Mesenchymal stem cell (in vitro differentiated cells and primary cell): ENCODE results near the gene ALPL.

Experiments used
- DNase-seq: peaks from one replicate; pipeline ENCODE4 v3.0.0-alpha.2; 2013
- H2AFZ ChIP-seq: one replicate; pipeline ENCODE4 v1.6.1; 2013; ENCODE audit warnings: low read depth, mild to moderate bottlenecking, control low read depth, inconsistent platforms, low read length, moderate library complexity
- H2AK5ac ChIP-seq: 2 replicates; pipeline ENCODE4 v1.6.1; 2013; ENCODE audit warnings: low read length, moderate library complexity, mild to moderate bottlenecking, inconsistent platforms; ENCODE audit not compliant: severe bottlenecking
- H2BK120ac ChIP-seq: one replicate; pipeline ENCODE4 v1.6.1; 2013; ENCODE audit warnings: low read depth, mild to moderate bottlenecking, inconsistent platforms, low read length, moderate library complexity
- H2BK12ac ChIP-seq, 2 experiments: one replicate each; pipeline ENCODE4 v1.6.1; 2013; ENCODE audit warnings: inconsistent platforms in 2 of 2, low read length in 2 of 2, mild to moderate bottlenecking in 2 of 2, moderate library complexity in 2 of 2, control low read depth in 1 of 2
- H2BK15ac ChIP-seq: one replicate; pipeline ENCODE4 v1.6.1; 2013; ENCODE audit warnings: mild to moderate bottlenecking, low read depth, inconsistent platforms; ENCODE audit not compliant: poor library complexity, severe bottlenecking
- H2BK5ac ChIP-seq: 2 replicates; pipeline ENCODE4 v1.6.1; 2013; ENCODE audit warnings: low read depth, mild to moderate bottlenecking, low read length, control low read depth, inconsistent platforms; ENCODE audit not compliant: poor library complexity, severe bottlenecking
- H3K14ac ChIP-seq, 2 experiments: one replicate each; pipeline ENCODE4 v1.6.1; 2013; ENCODE audit warnings: inconsistent platforms in 2 of 2, low read length in 2 of 2, control low read depth in 1 of 2, mild to moderate bottlenecking in 1 of 2, moderate library complexity in 1 of 2
- H3K18ac ChIP-seq, 2 experiments: one replicate each; pipeline ENCODE4 v1.6.1; 2013; ENCODE audit warnings: inconsistent platforms in 2 of 2, low read length in 2 of 2, control low read depth in 1 of 2, low read depth in 1 of 2, mild to moderate bottlenecking in 1 of 2
- H3K23ac ChIP-seq, 2 experiments: one replicate each; pipeline ENCODE4 v1.6.1; 2013; ENCODE audit warnings: inconsistent platforms in 2 of 2, low read length in 2 of 2, mild to moderate bottlenecking in 2 of 2, moderate library complexity in 2 of 2, control low read depth in 1 of 2
- H3K27ac ChIP-seq: 2 replicates; pipeline ENCODE4 v1.5.1; 2013; ENCODE audit warnings: mild to moderate bottlenecking, moderate library complexity, low read length, control low read depth, inconsistent platforms; ENCODE audit not compliant: poor library complexity, severe bottlenecking
- H3K27me3 ChIP-seq, 2 experiments: 2 replicates each; pipeline versions ENCODE4 v1.6.1 to v1.7.0; 2013; ENCODE audit warnings: low read length in 2 of 2, mild to moderate bottlenecking in 2 of 2, moderate library complexity in 2 of 2, control low read depth in 1 of 2, inconsistent platforms in 1 of 2; ENCODE audit not compliant: control insufficient read depth in 1 of 2, insufficient read depth in 1 of 2
- H3K36me3 ChIP-seq, 2 experiments: 2 replicates each; pipeline versions ENCODE4 v1.6.1 to v1.7.0; 2013; ENCODE audit warnings: low read length in 2 of 2, control low read depth in 1 of 2, inconsistent platforms in 1 of 2, low read depth in 1 of 2, mild to moderate bottlenecking in 1 of 2; ENCODE audit not compliant: insufficient read depth in 2 of 2, control insufficient read depth in 1 of 2
- H3K4ac ChIP-seq, 2 experiments: one replicate each; pipeline ENCODE4 v1.6.1; 2013; ENCODE audit warnings: inconsistent platforms in 2 of 2, low read length in 2 of 2, mild to moderate bottlenecking in 2 of 2, moderate library complexity in 2 of 2, control low read depth in 1 of 2, low read depth in 1 of 2
- H3K4me1 ChIP-seq: 2 replicates; pipeline ENCODE4 v1.6.1; 2013; ENCODE audit warnings: low read depth, low read length, control low read depth; ENCODE audit not compliant: control insufficient read depth, insufficient read depth
- H3K4me2 ChIP-seq: 2 replicates; pipeline ENCODE4 v1.6.1; 2013; ENCODE audit warnings: low read length, mild to moderate bottlenecking, inconsistent platforms; ENCODE audit not compliant: poor library complexity, severe bottlenecking
- H3K4me3 ChIP-seq, 2 experiments: 2 replicates each; pipeline versions ENCODE4 v1.5.1 to v1.7.0; 2013; ENCODE audit warnings: low read length in 2 of 2, mild to moderate bottlenecking in 2 of 2, control low read depth in 1 of 2, low read depth in 1 of 2; ENCODE audit not compliant: insufficient read depth in 1 of 2
- H3K79me1 ChIP-seq: replicated peaks from 2 replicates; pipeline ENCODE4 v1.6.1; 2013; ENCODE audit warnings: mild to moderate bottlenecking, control low read depth, low read length, inconsistent platforms; ENCODE audit not compliant: poor library complexity, severe bottlenecking
- H3K9ac ChIP-seq: 2 replicates; pipeline ENCODE4 v1.7.0; 2013; ENCODE audit warnings: mild to moderate bottlenecking, low read length, moderate library complexity
- H3K9me3 ChIP-seq: 2 replicates; pipeline ENCODE4 v1.7.0; 2013; ENCODE audit warnings: mild to moderate bottlenecking, low read length; ENCODE audit not compliant: control insufficient read depth
- H4K8ac ChIP-seq: one replicate; pipeline ENCODE4 v1.6.1; 2013; ENCODE audit warnings: inconsistent platforms, mild to moderate bottlenecking, low read length, moderate library complexity
- H4K91ac ChIP-seq: one replicate; pipeline ENCODE4 v1.6.1; 2013; ENCODE audit warnings: mild to moderate bottlenecking, low read length, inconsistent platforms
- WGBS: methylation state at CpG from one replicate; pipeline ENCODE4 v1.1.7; 2013; ENCODE audit warnings: mixed read lengths; 5-methylcytosine and 5-hydroxymethylcytosine counted together

The ALPL gene

GRCh38 chr1:21550097-21550496 lies 40.9 kb downstream of the ALPL start:
- Histone ChIP-seq H2BK12ac (no peak overlapping the region), H2BK5ac (no peak overlapping the region), H3K79me1 (no peaks in the 10 kb centered on the region), H4K91ac (no peak overlapping the region), H2AK5ac (no peak overlapping the region), H2AFZ (no peak overlapping the region), H3K9me3 (no peaks in the 10 kb centered on the region), H3K4me3 (no peak overlapping the region), H2BK15ac (no peak overlapping the region), H3K9ac (no peak overlapping the region), H4K8ac (no peak overlapping the region), H2BK120ac (no peak overlapping the region), H3K14ac (no peak overlapping the region), H3K4me2 (no peak overlapping the region), H3K36me3 (no peaks in the 10 kb centered on the region), H3K27me3 (peaks cover 0 to 11% of the 10 kb centered on the region in 2 experiments), H3K18ac (no peak overlapping the region), H3K4me1 (peaks cover 12% of the 10 kb centered on the region), H3K27ac (no peak overlapping the region), H3K23ac (no peak overlapping the region), H3K4ac (no peak overlapping the region)
- WGBS = 57% methylated on average over 4 of the region's 5 CpGs
- DNase-seq = no peak

DNA sequence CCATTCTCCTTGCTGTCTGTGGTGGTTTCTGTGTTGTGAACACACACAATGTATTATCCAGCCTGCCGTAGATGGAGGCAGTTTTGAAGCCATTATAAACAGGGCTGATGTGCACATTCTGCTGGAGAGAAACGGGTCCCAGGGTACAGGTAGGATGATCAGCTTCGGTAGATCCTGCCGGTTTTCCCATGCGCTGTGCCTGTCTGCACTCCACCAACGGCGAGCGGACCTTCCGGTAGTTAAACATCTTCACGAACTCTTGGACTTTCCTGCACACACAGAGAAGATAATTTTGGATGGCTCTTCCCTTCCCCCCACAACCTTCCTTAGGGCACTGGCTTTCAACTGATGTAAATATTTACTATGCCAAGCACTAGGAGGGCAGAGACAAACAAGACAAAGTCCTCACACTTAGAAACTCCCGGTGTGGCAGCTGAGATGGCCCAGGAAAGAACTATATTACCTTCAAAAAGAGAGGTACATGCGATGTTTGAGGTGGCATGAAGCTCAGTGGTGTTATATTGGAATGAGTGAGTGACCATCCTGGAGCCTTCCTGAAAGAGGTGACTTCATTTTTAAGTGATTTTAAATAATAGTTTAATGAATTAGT lies 41.7 kb downstream of the ALPL start:
- Histone ChIP-seq H2BK5ac (no peak overlapping the region), H3K9ac (no peak overlapping the region), H2BK12ac (peak overlapping the region in 1 of 2 experiments; percentile 39), H3K79me1 (no peaks in the 10 kb centered on the region), H3K14ac (no peak overlapping the region), H3K27ac (no peak overlapping the region), H2AK5ac (peak overlapping the region; percentile 37), H2BK15ac (no peak overlapping the region), H3K18ac (peak overlapping the region in 1 of 2 experiments; percentile 48), H3K4me3 (no peak overlapping the region), H2AFZ (no peak overlapping the region), H4K91ac (no peak overlapping the region), H3K4ac (peak overlapping the region in 1 of 2 experiments; percentile 63), H4K8ac (no peak overlapping the region), H3K4me1 (peaks cover 12% of the 10 kb centered on the region), H3K9me3 (no peaks in the 10 kb centered on the region), H3K36me3 (no peaks in the 10 kb centered on the region), H3K27me3 (peaks cover 0 to 11% of the 10 kb centered on the region in 2 experiments), H3K4me2 (no peak overlapping the region), H2BK120ac (no peak overlapping the region), H3K23ac (no peak overlapping the region)
- 94% methylated on average over 12 of the region's 12 CpGs for WGBS
- DNase-seq = no peak

- Histone ChIP-seq H3K36me3 (no peaks in the 10 kb centered on the region), H3K4me3 (no peak overlapping the region), H3K23ac (no peak overlapping the region), H3K27me3 (peaks cover 0 to 18% of the 10 kb centered on the region in 2 experiments), H2BK5ac (peak overlapping the region; percentile 91), H3K79me1 (no peaks in the 10 kb centered on the region), H3K9ac (peak overlapping the region; percentile 66), H3K4me2 (no peak overlapping the region), H2AFZ (no peak overlapping the region), H2BK15ac (no peak overlapping the region), H2BK12ac (no peak overlapping the region), H3K27ac (peak overlapping the region; percentile 96), H2AK5ac (no peak overlapping the region), H3K18ac (no peak overlapping the region), H4K91ac (no peak overlapping the region), H3K9me3 (no peaks in the 10 kb centered on the region), H4K8ac (no peak overlapping the region), H3K4ac (no peak overlapping the region), H2BK120ac (no peak overlapping the region), H3K14ac (no peak overlapping the region), H3K4me1 (peaks cover 12% of the 10 kb centered on the region)
- WGBS = no CpG with 5 or more reads among the region's 1 CpG
- peak; percentile 97 for DNase-seq
Measured at GRCh38 chr1:21552715-21553114, 43.5 kb downstream of the ALPL start.

DNA sequence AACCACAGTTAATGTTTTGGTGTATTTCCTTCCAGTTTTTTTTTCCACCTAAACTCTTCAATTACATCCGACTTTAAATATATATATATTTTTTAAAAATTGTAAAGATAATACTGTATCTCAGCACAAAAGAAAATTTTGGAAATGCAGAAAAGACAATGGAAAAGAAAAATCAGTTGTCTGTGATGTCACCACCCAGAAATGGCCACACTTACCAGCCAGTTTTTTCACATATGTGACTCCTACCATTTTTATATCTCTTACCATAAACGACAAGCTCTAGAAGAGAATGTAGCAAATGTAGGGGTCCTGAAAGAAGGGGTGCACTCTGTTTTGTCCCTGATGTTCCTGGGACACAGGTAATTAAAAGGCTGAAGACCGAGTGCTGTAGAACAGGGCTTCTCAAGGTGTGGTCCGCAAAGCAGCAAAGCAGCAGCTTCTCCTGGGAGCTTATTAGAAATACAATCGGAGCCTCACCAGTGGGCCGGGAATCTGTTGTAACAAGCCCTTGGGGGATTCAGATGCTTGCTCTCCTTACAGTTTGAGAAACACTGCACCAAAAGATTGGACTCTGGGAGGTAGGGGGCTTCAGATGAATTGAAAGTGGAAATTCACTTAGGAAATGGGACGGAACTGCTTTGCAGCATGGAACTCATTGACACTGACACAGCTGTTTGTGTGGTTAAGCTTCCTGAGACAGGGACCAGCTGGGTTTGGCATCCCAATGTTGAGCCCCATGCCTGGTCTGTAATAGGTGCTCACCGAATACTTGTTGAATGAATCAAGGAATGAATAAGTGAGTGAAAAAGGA lies 44.1 kb downstream of the ALPL start:
- peak overlapping the region; percentile 100 for H3K27ac ChIP-seq
- H2BK12ac ChIP-seq = peak overlapping the region; percentile 41 to 86
- no peak overlapping the region for H2BK15ac ChIP-seq
- H2BK5ac ChIP-seq = peak overlapping the region; percentile 99
- WGBS = 17% methylated on average over 7 of the region's 8 CpGs
- H3K14ac ChIP-seq = peak overlapping the region in 1 of 2 experiments; percentile 21
- H3K18ac ChIP-seq = peak overlapping the region; percentile 29 to 88
- H3K79me1 ChIP-seq = no peaks in the 10 kb centered on the region
- peak overlapping the region in 1 of 2 experiments; percentile 22 for H3K4me3 ChIP-seq
- peaks cover 0 to 24% of the 10 kb centered on the region in 2 experiments for H3K27me3 ChIP-seq
- peak overlapping the region; percentile 67 for H4K91ac ChIP-seq
- peak overlapping the region; percentile 66 for H3K9ac ChIP-seq
- no peak overlapping the region for H3K23ac ChIP-seq
- peak overlapping the region; percentile 30 for H2AFZ ChIP-seq
- peak; percentile 87 for DNase-seq
- no peaks in the 10 kb centered on the region for H3K9me3 ChIP-seq
- peak overlapping the region; percentile 62 for H3K4me2 ChIP-seq
- H2AK5ac ChIP-seq = peak overlapping the region; percentile 96
- H3K4me1 ChIP-seq = peaks cover 14% of the 10 kb centered on the region
- no peaks in the 10 kb centered on the region for H3K36me3 ChIP-seq
- H2BK120ac ChIP-seq = peak overlapping the region; percentile 50
- H3K4ac ChIP-seq = peak overlapping the region in 1 of 2 experiments; percentile 76
- H4K8ac ChIP-seq = peak overlapping the region; percentile 51
